ENCODE measurements around the gene GALNT13.

The GALNT13 gene

GRCh38 chr2:154331784-154332183 is 460.1 kb downstream of the GALNT13 start:
- DNase-seq, result no peak

- DNase-seq, result no peak
Observed at GRCh38 chr2:154336201-154336600, 464.5 kb downstream of the GALNT13 start.

- DNase-seq, result no peak
Observed at GRCh38 chr2:154338352-154338967, 466.7 kb downstream of the GALNT13 start.

GRCh38 chr2:154343282-154343681 is 471.6 kb downstream of the GALNT13 start:
- DNase-seq, result no peak

GRCh38 chr2:154350911-154351310 is 479.2 kb downstream of the GALNT13 start:
- DNase-seq, result no peak

- no peak for DNase-seq
Observed at GRCh38 chr2:154361276-154361675, 489.6 kb downstream of the GALNT13 start.

- no peak for DNase-seq
Observed at GRCh38 chr2:154368153-154368552, 496.4 kb downstream of the GALNT13 start.

- DNase-seq, result no peak
Observed at GRCh38 chr2:154370873-154371272, 499.2 kb downstream of the GALNT13 start.

GRCh38 chr2:154374416-154374815 is 502.7 kb downstream of the GALNT13 start:
- DNase-seq, result no peak

GRCh38 chr2:154375579-154375931 is 503.8 kb downstream of the GALNT13 start:
- DNase-seq, result no peak

- DNase-seq, result no peak
Observed at GRCh38 chr2:154381931-154382794, 510.4 kb downstream of the GALNT13 start.

GRCh38 chr2:154386186-154386585 is 514.5 kb downstream of the GALNT13 start:
- no peak for DNase-seq

- DNase-seq, result no peak
Observed at GRCh38 chr2:154391051-154391450, 519.3 kb downstream of the GALNT13 start.

GRCh38 chr2:154392256-154392655 is 520.5 kb downstream of the GALNT13 start:
- no peak for DNase-seq

- no peak for DNase-seq
Observed at GRCh38 chr2:154394600-154394999, 522.9 kb downstream of the GALNT13 start.

- DNase-seq, result no peak
Observed at GRCh38 chr2:154400563-154401290, 529.0 kb downstream of the GALNT13 start.

- DNase-seq, result no peak
Observed at GRCh38 chr2:154402213-154402612, 530.5 kb downstream of the GALNT13 start.

- no peak for DNase-seq
Observed at GRCh38 chr2:154403242-154403790, 531.6 kb downstream of the GALNT13 start.

- DNase-seq, result no peak
Observed at GRCh38 chr2:154408786-154409185, 537.1 kb downstream of the GALNT13 start.

- DNase-seq, result no peak
Observed at GRCh38 chr2:154422251-154422650, 550.5 kb downstream of the GALNT13 start.

GRCh38 chr2:154425994-154426393 is 554.3 kb downstream of the GALNT13 start:
- DNase-seq, result no peak

GRCh38 chr2:154427453-154427852 is 555.7 kb downstream of the GALNT13 start:
- DNase-seq, result no peak

- no peak for DNase-seq
Observed at GRCh38 chr2:154428022-154428421, 556.3 kb downstream of the GALNT13 start.

GRCh38 chr2:154433010-154433409 is 561.3 kb downstream of the GALNT13 start:
- no peak for DNase-seq
